ENCODE measurements around the gene SCAMP4.

SCAMP4 gene

GRCh38 chr19:1933942-1934341, 28.7 kb downstream of the SCAMP4 start:
- ATAC-seq = no peak
- no peak for TF ChIP-seq GLIS3 (CRISPR knock-in tag; IDR thresholded peaks at IDR 0.05)
- no peak for TF ChIP-seq ZNF70 (CRISPR knock-in tag; IDR thresholded peaks at IDR 0.05)
- TF ChIP-seq, protein P1, sequence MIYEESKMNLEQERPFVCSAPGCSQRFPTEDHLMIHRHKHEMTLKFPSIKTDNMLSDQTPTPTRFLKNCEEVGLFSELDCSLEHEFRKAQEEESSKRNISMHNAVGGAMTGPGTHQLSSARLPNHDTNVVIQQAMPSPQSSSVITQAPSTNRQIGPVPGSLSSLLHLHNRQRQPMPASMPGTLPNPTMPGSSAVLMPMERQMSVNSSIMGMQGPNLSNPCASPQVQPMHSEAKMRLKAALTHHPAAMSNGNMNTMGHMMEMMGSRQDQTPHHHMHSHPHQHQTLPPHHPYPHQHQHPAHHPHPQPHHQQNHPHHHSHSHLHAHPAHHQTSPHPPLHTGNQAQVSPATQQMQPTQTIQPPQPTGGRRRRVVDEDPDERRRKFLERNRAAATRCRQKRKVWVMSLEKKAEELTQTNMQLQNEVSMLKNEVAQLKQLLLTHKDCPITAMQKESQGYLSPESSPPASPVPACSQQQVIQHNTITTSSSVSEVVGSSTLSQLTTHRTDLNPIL (CRISPR knock-in tag; IDR thresholded peaks at IDR 0.05; ENCODE audit: low read depth) = no peak
- TF ChIP-seq, protein P2, sequence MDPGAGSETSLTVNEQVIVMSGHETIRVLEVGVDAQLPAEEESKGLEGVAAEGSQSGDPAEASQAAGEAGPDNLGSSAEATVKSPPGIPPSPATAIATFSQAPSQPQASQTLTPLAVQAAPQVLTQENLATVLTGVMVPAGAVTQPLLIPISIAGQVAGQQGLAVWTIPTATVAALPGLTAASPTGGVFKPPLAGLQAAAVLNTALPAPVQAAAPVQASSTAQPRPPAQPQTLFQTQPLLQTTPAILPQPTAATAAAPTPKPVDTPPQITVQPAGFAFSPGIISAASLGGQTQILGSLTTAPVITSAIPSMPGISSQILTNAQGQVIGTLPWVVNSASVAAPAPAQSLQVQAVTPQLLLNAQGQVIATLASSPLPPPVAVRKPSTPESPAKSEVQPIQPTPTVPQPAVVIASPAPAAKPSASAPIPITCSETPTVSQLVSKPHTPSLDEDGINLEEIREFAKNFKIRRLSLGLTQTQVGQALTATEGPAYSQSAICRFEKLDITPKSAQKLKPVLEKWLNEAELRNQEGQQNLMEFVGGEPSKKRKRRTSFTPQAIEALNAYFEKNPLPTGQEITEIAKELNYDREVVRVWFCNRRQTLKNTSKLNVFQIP (CRISPR knock-in tag; IDR thresholded peaks at IDR 0.05; ENCODE audit: borderline replicate concordance, low read depth) = no peak
- TF ChIP-seq ZFP30 (CRISPR knock-in tag; IDR thresholded peaks at IDR 0.05) = no peak
- no peak for TF ChIP-seq ZNF565 (CRISPR knock-in tag; conservative IDR thresholded peaks at IDR 0.05; ENCODE audit: low read depth)
- no peak for TF ChIP-seq ESRRG (CRISPR knock-in tag; IDR thresholded peaks at IDR 0.05)
- TF ChIP-seq, protein P3, sequence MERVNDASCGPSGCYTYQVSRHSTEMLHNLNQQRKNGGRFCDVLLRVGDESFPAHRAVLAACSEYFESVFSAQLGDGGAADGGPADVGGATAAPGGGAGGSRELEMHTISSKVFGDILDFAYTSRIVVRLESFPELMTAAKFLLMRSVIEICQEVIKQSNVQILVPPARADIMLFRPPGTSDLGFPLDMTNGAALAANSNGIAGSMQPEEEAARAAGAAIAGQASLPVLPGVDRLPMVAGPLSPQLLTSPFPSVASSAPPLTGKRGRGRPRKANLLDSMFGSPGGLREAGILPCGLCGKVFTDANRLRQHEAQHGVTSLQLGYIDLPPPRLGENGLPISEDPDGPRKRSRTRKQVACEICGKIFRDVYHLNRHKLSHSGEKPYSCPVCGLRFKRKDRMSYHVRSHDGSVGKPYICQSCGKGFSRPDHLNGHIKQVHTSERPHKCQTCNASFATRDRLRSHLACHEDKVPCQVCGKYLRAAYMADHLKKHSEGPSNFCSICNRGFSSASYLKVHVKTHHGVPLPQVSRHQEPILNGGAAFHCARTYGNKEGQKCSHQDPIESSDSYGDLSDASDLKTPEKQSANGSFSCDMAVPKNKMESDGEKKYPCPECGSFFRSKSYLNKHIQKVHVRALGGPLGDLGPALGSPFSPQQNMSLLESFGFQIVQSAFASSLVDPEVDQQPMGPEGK (CRISPR knock-in tag; IDR thresholded peaks at IDR 0.05; ENCODE audit: borderline replicate concordance) = no peak
- no peak for TF ChIP-seq ZFP3 (CRISPR knock-in tag; IDR thresholded peaks at IDR 0.05)
- no peak for TF ChIP-seq ZNF8 (CRISPR knock-in tag; IDR thresholded peaks at IDR 0.05)
- no peak for TF ChIP-seq OSR1 (CRISPR knock-in tag; IDR thresholded peaks at IDR 0.05)
- no peak for TF ChIP-seq BACH2 (CRISPR knock-in tag; IDR thresholded peaks at IDR 0.05; ENCODE audit: borderline replicate concordance)
- no peak for TF ChIP-seq TCF4 (CRISPR knock-in tag; IDR thresholded peaks at IDR 0.05; ENCODE audit: borderline replicate concordance)
- no peak for TF ChIP-seq ISL1 (CRISPR knock-in tag; IDR thresholded peaks at IDR 0.05)

GRCh38 chr19:1935484-1936208, 30.4 kb downstream of the SCAMP4 start:
- no peak for ATAC-seq
- TF ChIP-seq ZNF565 (CRISPR knock-in tag; conservative IDR thresholded peaks at IDR 0.05; ENCODE audit: low read depth) (no peak), ZFP30 (CRISPR knock-in tag; IDR thresholded peaks at IDR 0.05) (no peak), ESRRG (CRISPR knock-in tag; IDR thresholded peaks at IDR 0.05) (no peak), ZNF70 (CRISPR knock-in tag; IDR thresholded peaks at IDR 0.05) (no peak), ZNF8 (CRISPR knock-in tag; IDR thresholded peaks at IDR 0.05) (no peak), GLIS3 (CRISPR knock-in tag; IDR thresholded peaks at IDR 0.05) (no peak), ARNTL (CRISPR knock-in tag; IDR thresholded peaks at IDR 0.05; ENCODE audit: borderline replicate concordance, low read depth) (no peak), ZC3H10 (CRISPR knock-in tag; IDR thresholded peaks at IDR 0.05) (no peak), TCF4 (CRISPR knock-in tag; IDR thresholded peaks at IDR 0.05; ENCODE audit: borderline replicate concordance) (no peak)
- TF ChIP-seq, protein P4, sequence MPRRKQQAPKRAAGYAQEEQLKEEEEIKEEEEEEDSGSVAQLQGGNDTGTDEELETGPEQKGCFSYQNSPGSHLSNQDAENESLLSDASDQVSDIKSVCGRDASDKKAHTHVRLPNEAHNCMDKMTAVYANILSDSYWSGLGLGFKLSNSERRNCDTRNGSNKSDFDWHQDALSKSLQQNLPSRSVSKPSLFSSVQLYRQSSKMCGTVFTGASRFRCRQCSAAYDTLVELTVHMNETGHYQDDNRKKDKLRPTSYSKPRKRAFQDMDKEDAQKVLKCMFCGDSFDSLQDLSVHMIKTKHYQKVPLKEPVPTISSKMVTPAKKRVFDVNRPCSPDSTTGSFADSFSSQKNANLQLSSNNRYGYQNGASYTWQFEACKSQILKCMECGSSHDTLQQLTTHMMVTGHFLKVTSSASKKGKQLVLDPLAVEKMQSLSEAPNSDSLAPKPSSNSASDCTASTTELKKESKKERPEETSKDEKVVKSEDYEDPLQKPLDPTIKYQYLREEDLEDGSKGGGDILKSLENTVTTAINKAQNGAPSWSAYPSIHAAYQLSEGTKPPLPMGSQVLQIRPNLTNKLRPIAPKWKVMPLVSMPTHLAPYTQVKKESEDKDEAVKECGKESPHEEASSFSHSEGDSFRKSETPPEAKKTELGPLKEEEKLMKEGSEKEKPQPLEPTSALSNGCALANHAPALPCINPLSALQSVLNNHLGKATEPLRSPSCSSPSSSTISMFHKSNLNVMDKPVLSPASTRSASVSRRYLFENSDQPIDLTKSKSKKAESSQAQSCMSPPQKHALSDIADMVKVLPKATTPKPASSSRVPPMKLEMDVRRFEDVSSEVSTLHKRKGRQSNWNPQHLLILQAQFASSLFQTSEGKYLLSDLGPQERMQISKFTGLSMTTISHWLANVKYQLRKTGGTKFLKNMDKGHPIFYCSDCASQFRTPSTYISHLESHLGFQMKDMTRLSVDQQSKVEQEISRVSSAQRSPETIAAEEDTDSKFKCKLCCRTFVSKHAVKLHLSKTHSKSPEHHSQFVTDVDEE (CRISPR knock-in tag; IDR thresholded peaks at IDR 0.05) = no peak
- TF ChIP-seq, protein P5, sequence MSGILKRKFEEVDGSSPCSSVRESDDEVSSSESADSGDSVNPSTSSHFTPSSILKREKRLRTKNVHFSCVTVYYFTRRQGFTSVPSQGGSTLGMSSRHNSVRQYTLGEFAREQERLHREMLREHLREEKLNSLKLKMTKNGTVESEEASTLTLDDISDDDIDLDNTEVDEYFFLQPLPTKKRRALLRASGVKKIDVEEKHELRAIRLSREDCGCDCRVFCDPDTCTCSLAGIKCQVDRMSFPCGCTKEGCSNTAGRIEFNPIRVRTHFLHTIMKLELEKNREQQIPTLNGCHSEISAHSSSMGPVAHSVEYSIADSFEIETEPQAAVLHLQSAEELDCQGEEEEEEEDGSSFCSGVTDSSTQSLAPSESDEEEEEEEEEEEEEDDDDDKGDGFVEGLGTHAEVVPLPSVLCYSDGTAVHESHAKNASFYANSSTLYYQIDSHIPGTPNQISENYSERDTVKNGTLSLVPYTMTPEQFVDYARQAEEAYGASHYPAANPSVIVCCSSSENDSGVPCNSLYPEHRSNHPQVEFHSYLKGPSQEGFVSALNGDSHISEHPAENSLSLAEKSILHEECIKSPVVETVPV (CRISPR knock-in tag; IDR thresholded peaks at IDR 0.05) = no peak
- TF ChIP-seq, protein P3 (CRISPR knock-in tag; IDR thresholded peaks at IDR 0.05; ENCODE audit: borderline replicate concordance) = no peak
- TF ChIP-seq, protein P2 (CRISPR knock-in tag; IDR thresholded peaks at IDR 0.05; ENCODE audit: borderline replicate concordance, low read depth) = no peak
